K562 (cell line): ENCODE measurements around the gene IRF2. TPM values are rescaled to one million over a fixed set of nuclear protein-coding genes. Genes with fewer than 3 reads are reported as not detected.

Experiments used
- ATAC-seq: fragments of 200-7000 bp; cut with Tn5 transposase; 3 replicates; pipeline ENCODE4 v1.9.1; 2020; ENCODE audit warnings: moderate library complexity
- BruUV-seq: library from RNA; stranded (reverse); fragments of 400-500 nt; replicated peaks from 2 replicates; lab custom pipeline; 2021; lab: Mats Ljungman, UMichigan
- CTCF ChIA-PET: fragments of 300-600 bp; formaldehyde crosslinking; extraction: SDS; loops from one replicate; lab custom pipeline; 2021; ENCODE audit warnings: low intra/inter-chr PET ratio; lab: Yijun Ruan, JAX
- POLR2A ChIA-PET: fragments of 300-600, 350-650 bp; sonication (Branson Sonifier 250); formaldehyde crosslinking; extraction: SDS; loops from one replicate; lab custom pipeline; 2021; ENCODE audit warnings: antibody characterized with exemption, inconsistent platforms; lab: Yijun Ruan, JAX
- DNase-seq, 4 experiments: peaks; one replicate each; pipeline versions ENCODE4 v3.0.0 to v3.0.0-alpha.2; 2011 to 2018; ENCODE audit warnings: low spot score in 3 of 4, mixed read lengths in 3 of 4; ENCODE audit errors: extremely low read depth in 1 of 4
- FAIRE-seq: peaks from 2 replicates; lab custom pipeline; 2011; peaks lifted over from hg19 to GRCh38; lab: Jason Lieb, UNC
- H2AFZ ChIP-seq: 2 replicates; pipeline ENCODE4 v1.6.0; 2011; ENCODE audit warnings: low read depth, low read length, control low read depth, inconsistent platforms
- H3K27ac ChIP-seq: fragments of 200-600 bp; 3 replicates; pipeline ENCODE4 v1.8.0; 2011; ENCODE audit warnings: low read depth, mild to moderate bottlenecking, control low read depth, inconsistent platforms, low read length, moderate library complexity, mixed read lengths; ENCODE audit errors: extremely low read depth
- H3K27me3 ChIP-seq, 2 experiments: fragments of 300-600 bp in 1 of 2; 2 replicates in 1 of 2; 3 replicates in 1 of 2; pipeline versions ENCODE4 v1.6.0 to v1.8.0; 2011; ENCODE audit warnings: inconsistent platforms in 2 of 2, low read length in 2 of 2, mild to moderate bottlenecking in 1 of 2, mixed read lengths in 1 of 2, moderate library complexity in 1 of 2; ENCODE audit not compliant: control insufficient read depth in 2 of 2, insufficient read depth in 2 of 2
- H3K36me3 ChIP-seq: fragments of 300-600 bp; 3 replicates; pipeline ENCODE4 v1.8.0; 2011; ENCODE audit warnings: mild to moderate bottlenecking, low read length, inconsistent platforms; ENCODE audit not compliant: control insufficient read depth, insufficient read depth
- H3K4me1 ChIP-seq, 2 experiments: fragments of 200-600 bp in 1 of 2; replicated peaks in 1 of 2; 2 replicates in 1 of 2; 3 replicates in 1 of 2; pipeline versions ENCODE4 v1.5.1 to v1.8.0; 2011; ENCODE audit warnings: inconsistent platforms in 2 of 2, low read length in 2 of 2, mild to moderate bottlenecking in 1 of 2, mixed read lengths in 1 of 2, moderate library complexity in 1 of 2; ENCODE audit not compliant: control insufficient read depth in 2 of 2, insufficient read depth in 2 of 2
- H3K4me2 ChIP-seq: 2 replicates; pipeline ENCODE4 v1.6.1; 2011; ENCODE audit warnings: low read length, control low read depth, inconsistent platforms, mixed read lengths; ENCODE audit not compliant: insufficient read depth
- H3K4me3 ChIP-seq: fragments of 200-600 bp; sonication (generic), shearing (Covaris generic); 2 replicates; pipeline ENCODE4 v1.5.1; 2016; ENCODE audit warnings: control low read depth, inconsistent platforms
- H3K79me2 ChIP-seq: fragments of 200-600 bp; 3 replicates; pipeline ENCODE4 v1.8.0; 2011; ENCODE audit warnings: low read length, inconsistent platforms; ENCODE audit not compliant: control insufficient read depth, insufficient read depth
- H3K9ac ChIP-seq, 2 experiments: 2 replicates each; pipeline versions ENCODE4 v1.6.0 to v1.6.1; 2011; ENCODE audit warnings: low read depth in 2 of 2, low read length in 2 of 2, control low read depth in 1 of 2, inconsistent platforms in 1 of 2, mild to moderate bottlenecking in 1 of 2, mixed read lengths in 1 of 2; ENCODE audit not compliant: insufficient read depth in 1 of 2
- H3K9me1 ChIP-seq: one replicate; pipeline ENCODE4 v1.6.0; 2011; ENCODE audit warnings: inconsistent platforms, mild to moderate bottlenecking, low read length, moderate library complexity; ENCODE audit not compliant: control insufficient read depth, insufficient read depth
- H3K9me3 ChIP-seq: replicated peaks from 2 replicates; pipeline ENCODE4 v1.5.1; 2011; ENCODE audit warnings: low read depth, low read length, inconsistent platforms; ENCODE audit not compliant: control insufficient read depth, insufficient read depth
- H4K20me1 ChIP-seq: replicated peaks from 2 replicates; pipeline ENCODE4 v1.6.1; 2011; ENCODE audit warnings: low read length, inconsistent platforms, mixed read lengths; ENCODE audit not compliant: control insufficient read depth, insufficient read depth
- ARID3B ChIP-seq: fragments of 250-450 bp; sonication (Bioruptor Pico); IDR thresholded peaks from 2 replicates; pipeline ENCODE4 v1.4.0; 2020; ENCODE audit warnings: borderline replicate concordance
- CEBPB ChIP-seq: fragments of 450-650 bp; IDR thresholded peaks from 2 replicates; pipeline ENCODE4 v1.6.1; 2016; ENCODE audit warnings: missing genetic modification characterization, missing compliant biosample characterization
- EHMT2 ChIP-seq: fragments of 450-650 bp; IDR thresholded peaks from 2 replicates; pipeline ENCODE4 v1.6.1; 2018; ENCODE audit warnings: antibody characterized with exemption
- GMEB1 ChIP-seq: fragments of 250-450 bp; sonication (Bioruptor Pico); IDR thresholded peaks from 2 replicates; pipeline ENCODE4 v1.4.0; 2020; ENCODE audit warnings: mild to moderate bottlenecking
- ZMIZ1 ChIP-seq, 2 experiments: fragments of 150-350 bp in 1 of 2; IDR thresholded peaks; 2 replicates each; pipeline ENCODE4 v1.6.1; 2012 to 2016; ENCODE audit warnings: low read depth in 2 of 2, low read length in 2 of 2, mild to moderate bottlenecking in 1 of 2, moderate library complexity in 1 of 2
- ZNF197 ChIP-seq: fragments of 200-800 bp; sonication (Bioruptor generic); IDR thresholded peaks from 2 replicates; pipeline ENCODE4 v1.6.1; 2016; ENCODE audit warnings: low read depth, missing genetic modification characterization, missing compliant biosample characterization
- ZNF384 ChIP-seq: IDR thresholded peaks from 2 replicates; pipeline ENCODE4 v1.6.1; 2012; ENCODE audit warnings: low read depth, low read length, improper control_type of control experiment
- WGBS: fragments of 100-300 bp; shearing (Covaris generic); methylation state at CpG from one replicate; pipeline ENCODE4 v1.1.6; 2016; ENCODE audit warnings: low coverage, mixed read lengths; ENCODE audit not compliant: insufficient coverage; ENCODE audit errors: missing lambda C conversion rate; 5-methylcytosine and 5-hydroxymethylcytosine counted together
- in situ Hi-C: fragments of 300-500 bp; cut with MboI; formaldehyde crosslinking; loops from 4 replicates; pipeline ENCODE4 v1.15.0; 2018; ENCODE audit warnings: inconsistent platforms, mixed read lengths
- intact Hi-C: fragments of 100-400 bp; cut with micrococcal nuclease; formaldehyde crosslinking; loops from 2 replicates; pipeline ENCODE4 v1.14.2; 2022
- polyA plus RNA-seq, 8 experiments: library from polyadenylated mRNA; depleted of rRNA in 4 of 8; stranded (reverse) in 5 of 8; unstranded in 3 of 8; fragments of >200 nt; fragmentation: Nextera tagmentation in 2 of 8; fragmentation: Illumina TruSeq in 1 of 8; extraction: Ambion mirVana in 2 of 8; extraction: Trizol in 1 of 8; gene quantifications; 2 replicates each; pipeline versions ENCODE4 v1.2.1 to v1.2.3, GENCODE V29; 2011 to 2014; ENCODE audit warnings: inconsistent platforms in 1 of 8, missing spikeins in 1 of 8
- total RNA-seq, 7 experiments: library from RNA; depleted of rRNA in 6 of 7; stranded (reverse); fragments of >200 nt in 6 of 7; fragmentation: Illumina TruSeq in 2 of 7; extraction: Trizol in 2 of 7; gene quantifications; 2 replicates each; pipeline versions ENCODE4 v1.2.1 to v1.2.3, GENCODE V29; 2011 to 2021; ENCODE audit warnings: low replicate concordance in 1 of 7

The IRF2 gene
- total and polyA plus RNA-seq, 9 of the 15 experiments (the other 6 are each of a cell fraction or from before 2014, with no cell fraction given) = 7.1 to 17.1 (median 11.3) TPM

GRCh38 chr4:184361443-184361842 is 112.9 kb downstream of the IRF2 start:
- intact Hi-C loops (no loop called here), in situ Hi-C loops (no loop called here)
- ChIA-PET POLR2A (interaction anchor here (1.1 kb wide), 1 partner anchor 113 kb away, joined by 3 read pairs; the partner anchor contains the start of gene IRF2), CTCF (no interaction called here)
- FAIRE-seq (no peak), ATAC-seq (no peak), DNase-seq (no peak)
- Histone ChIP-seq H3K4me2 (no peak overlapping the region), H3K9me1 (no peaks in the 10 kb centered on the region), H3K9me3 (no peaks in the 10 kb centered on the region), H3K27ac (no peak overlapping the region), H3K79me2 (no peaks in the 10 kb centered on the region), H3K27me3 (no peaks in the 10 kb centered on the region), H2AFZ (peak overlapping the region; percentile 53; the same call in 1 of the 2 replicates), H4K20me1 (no peaks in the 10 kb centered on the region), H3K4me3 (no peak overlapping the region), H3K36me3 (no peaks in the 10 kb centered on the region), H3K4me1 (peaks cover 0 to 4% of the 10 kb centered on the region in 2 experiments; a peak in 2 of 5 replicates), H3K9ac (no peak overlapping the region)
- no peak for TF ChIP-seq ARID3B
- TF ChIP-seq ZNF197 (CRISPR knock-in tag) = no peak
- no peak for TF ChIP-seq ZNF384
- WGBS = 94% methylated on average over 3 of the region's 3 CpGs
- BruUV-seq = no TSS peak

- Histone ChIP-seq H3K36me3 (no peaks in the 10 kb centered on the region), H2AFZ (peak overlapping the region; percentile 64), H3K9me1 (no peaks in the 10 kb centered on the region), H3K9me3 (no peaks in the 10 kb centered on the region), H3K4me3 (no peak overlapping the region), H3K79me2 (no peaks in the 10 kb centered on the region), H4K20me1 (no peaks in the 10 kb centered on the region), H3K9ac (no peak overlapping the region), H3K4me2 (no peak overlapping the region), H3K27ac (no peak overlapping the region), H3K27me3 (no peaks in the 10 kb centered on the region), H3K4me1 (peaks cover 0 to 9% of the 10 kb centered on the region in 2 experiments; a peak in 3 of 5 replicates)
- DNase-seq = no peak
- no TSS peak for BruUV-seq
- POLR2A ChIA-PET = interaction anchor here (0.6 to 1.4 kb wide), 2 partner anchors 17 to 23 kb away, joined by 3 read pairs; no protein-coding TSS in a partner anchor
- intact Hi-C loops = no loop called here
- 76% methylated on average over 5 of the region's 5 CpGs for WGBS
- TF ChIP-seq EHMT2 = no peak
- no peak for TF ChIP-seq ZMIZ1 (IDR thresholded peaks at IDR 0.05; ENCODE audit: low read depth in 2 of 2, low read length in 2 of 2)
- TF ChIP-seq CEBPB (tag) = no peak
- TF ChIP-seq GMEB1 (CRISPR knock-in tag) = no peak
- in situ Hi-C loops = no loop called here
- peak; percentile 32 for FAIRE-seq
- CTCF ChIA-PET = no interaction called here
- ATAC-seq = no peak
Observed at GRCh38 chr4:184359888-184360287, 114.5 kb downstream of the IRF2 start.
